Spinal cord (tissue), 10 donors: ENCODE results near the gene ASTN2. TPM values are rescaled to one million over a fixed set of nuclear protein-coding genes. Genes with fewer than 3 reads are reported as not detected.

ENCODE experiments used
- DNase-seq, 6 donors: peaks; one replicate each; pipeline versions ENCODE4 v3.0.0 to v3.0.0-alpha.2; 2013 to 2015; ENCODE audit warnings: low spot score in 6 of 6, low read depth in 4 of 6
- H3K27ac ChIP-seq: one replicate; pipeline ENCODE4 v1.5.1; 2013; ENCODE audit warnings: low read depth, low read length, control low read depth
- H3K27me3 ChIP-seq: one replicate; pipeline ENCODE4 v1.6.1; 2013; ENCODE audit warnings: low read length; ENCODE audit not compliant: control insufficient read depth, insufficient read depth
- H3K36me3 ChIP-seq: one replicate; pipeline ENCODE4 v1.6.1; 2013; ENCODE audit warnings: low read length; ENCODE audit not compliant: control insufficient read depth, insufficient read depth
- H3K4me1 ChIP-seq: one replicate; pipeline ENCODE4 v1.6.1; 2013; ENCODE audit warnings: low read length; ENCODE audit not compliant: control insufficient read depth, insufficient read depth
- H3K4me3 ChIP-seq: one replicate; pipeline ENCODE4 v1.5.1; 2013; ENCODE audit warnings: low read depth, low read length, control low read depth
- H3K9me3 ChIP-seq: one replicate; pipeline ENCODE4 v1.6.1; 2013; ENCODE audit warnings: low read length; ENCODE audit not compliant: control insufficient read depth, insufficient read depth
- WGBS: methylation state at CpG from one replicate; pipeline ENCODE4 v1.1.5; 2013; ENCODE audit warnings: missing lambda C conversion rate; ENCODE audit not compliant: insufficient coverage; 5-methylcytosine and 5-hydroxymethylcytosine counted together
- polyA plus RNA-seq, 2 donors: library from polyadenylated mRNA; unstranded; fragments of 120-200 nt; gene quantifications; one replicate each; pipeline ENCODE4 v1.2.1, GENCODE V29; 2013; ENCODE audit not compliant: insufficient read length in 2 of 2
- total RNA-seq, 2 donors: library from RNA; depleted of rRNA in 1 of 2; stranded (reverse); fragments of 120-200 nt in 1 of 2; fragments of >200 nt in 1 of 2; gene quantifications; one replicate each; pipeline versions ENCODE4 v1.2.3 to v1.2.4, GENCODE V29; 2013 to 2014
- donor health status: healthy.

Gene ASTN2
- total and polyA plus RNA-seq, 4 donors: 35.8 to 48.8 (median 41.4) TPM

- peak in 1 of 6 donors; percentile 72 for DNase-seq
- Histone ChIP-seq H3K27me3 (no peaks in the 10 kb centered on the region), H3K4me1 (peaks cover 3% of the 10 kb centered on the region), H3K27ac (no peak overlapping the region), H3K9me3 (no peaks in the 10 kb centered on the region), H3K4me3 (no peak overlapping the region), H3K36me3 (no peaks in the 10 kb centered on the region)
- 63% methylated on average over 5 of the region's 8 CpGs for WGBS
These were observed 169.6 kb downstream of the ASTN2 start for GRCh38 chr9:117245175-117245829.

- no peaks in the 10 kb centered on the region for H3K36me3 ChIP-seq
- H3K27me3 ChIP-seq: no peaks in the 10 kb centered on the region
- H3K9me3 ChIP-seq: no peaks in the 10 kb centered on the region
- H3K4me1 ChIP-seq: no peaks in the 10 kb centered on the region
- H3K4me3 ChIP-seq: no peak overlapping the region
- WGBS: no CpG with 5 or more reads among the region's 3 CpGs
- DNase-seq: peak in 1 of 6 donors; percentile 62
- H3K27ac ChIP-seq: no peak overlapping the region
These were observed 172.8 kb downstream of the ASTN2 start for GRCh38 chr9:117242082-117242481.

- DNase-seq: no peak
- H3K9me3 ChIP-seq: no peaks in the 10 kb centered on the region
- H3K4me3 ChIP-seq: no peak overlapping the region
- H3K27ac ChIP-seq: no peak overlapping the region
- no peaks in the 10 kb centered on the region for H3K4me1 ChIP-seq
- H3K36me3 ChIP-seq: no peaks in the 10 kb centered on the region
- no peaks in the 10 kb centered on the region for H3K27me3 ChIP-seq
- WGBS: no CpG with 5 or more reads among the region's 1 CpG
These were observed 175.4 kb downstream of the ASTN2 start for GRCh38 chr9:117239428-117239827.

- peak in 2 of 6 donors; percentile 65 to 75 for DNase-seq
- Histone ChIP-seq H3K9me3 (no peaks in the 10 kb centered on the region), H3K4me1 (peaks cover 4% of the 10 kb centered on the region), H3K27me3 (no peaks in the 10 kb centered on the region), H3K27ac (no peak overlapping the region), H3K36me3 (no peaks in the 10 kb centered on the region), H3K4me3 (no peak overlapping the region)
- 53% methylated on average over 4 of the region's 6 CpGs for WGBS
These were observed 180.8 kb downstream of the ASTN2 start for GRCh38 chr9:117234103-117234502.

GRCh38 chr9:117233016-117233415, 181.8 kb downstream of the ASTN2 start:
- H3K27ac ChIP-seq: no peak overlapping the region
- H3K4me3 ChIP-seq: no peak overlapping the region
- no peaks in the 10 kb centered on the region for H3K36me3 ChIP-seq
- 44% methylated on average over 2 of the region's 4 CpGs for whole genome bisulfite sequencing
- peaks cover 4% of the 10 kb centered on the region for H3K4me1 ChIP-seq
- no peaks in the 10 kb centered on the region for H3K9me3 ChIP-seq
- DNase-seq: peak in 2 of 6 donors; percentile 16 to 77
- H3K27me3 ChIP-seq: no peaks in the 10 kb centered on the region

- no peak overlapping the region for H3K4me3 ChIP-seq
- no peaks in the 10 kb centered on the region for H3K27me3 ChIP-seq
- H3K27ac ChIP-seq: no peak overlapping the region
- H3K9me3 ChIP-seq: no peaks in the 10 kb centered on the region
- DNase-seq: peak in 1 of 6 donors; percentile 87
- no peaks in the 10 kb centered on the region for H3K36me3 ChIP-seq
- peaks cover 4% of the 10 kb centered on the region for H3K4me1 ChIP-seq
- 50% methylated on average over 1 of the region's 1 CpG for WGBS
These were observed 182.6 kb downstream of the ASTN2 start for GRCh38 chr9:117232281-117232680.

- no peaks in the 10 kb centered on the region for H3K27me3 ChIP-seq
These were observed 183.8 kb downstream of the ASTN2 start for GRCh38 chr9:117231012-117231411.

GRCh38 chr9:117224695-117225094, 190.2 kb downstream of the ASTN2 start:
- no peaks in the 10 kb centered on the region for H3K36me3 ChIP-seq
- no peaks in the 10 kb centered on the region for H3K27me3 ChIP-seq
- no peak overlapping the region for H3K27ac ChIP-seq
- no peak overlapping the region for H3K4me3 ChIP-seq
- no peak for DNase-seq
- no peaks in the 10 kb centered on the region for H3K4me1 ChIP-seq
- H3K9me3 ChIP-seq: no peaks in the 10 kb centered on the region
- 96% methylated on average over 4 of the region's 4 CpGs for WGBS

More at GRCh38 chr9:117231012-117231411, 183.8 kb downstream of the ASTN2 start:
- WGBS: no CpG with 5 or more reads among the region's 1 CpG
- Histone ChIP-seq H3K4me1 (peaks cover 4% of the 10 kb centered on the region), H3K27ac (no peak overlapping the region), H3K36me3 (no peaks in the 10 kb centered on the region), H3K4me3 (no peak overlapping the region), H3K9me3 (no peaks in the 10 kb centered on the region)
- DNase-seq: no peak

- Histone ChIP-seq H3K36me3 (peaks cover 7% of the 10 kb centered on the region), H3K27ac (no peak overlapping the region), H3K9me3 (no peaks in the 10 kb centered on the region), H3K4me3 (no peak overlapping the region), H3K27me3 (no peaks in the 10 kb centered on the region), H3K4me1 (peaks cover 4% of the 10 kb centered on the region)
- DNase-seq: no peak
- WGBS: 85% methylated on average over 2 of the region's 3 CpGs
These were observed 195.9 kb downstream of the ASTN2 start for GRCh38 chr9:117218951-117219350.

GRCh38 chr9:117214416-117214815, 200.4 kb downstream of the ASTN2 start:
- no peak overlapping the region for H3K4me3 ChIP-seq
- peaks cover 2% of the 10 kb centered on the region for H3K9me3 ChIP-seq
- H3K4me1 ChIP-seq: peaks cover 4% of the 10 kb centered on the region
- 92% methylated on average over 21 of the region's 23 CpGs for WGBS
- no peak overlapping the region for H3K27ac ChIP-seq
- DNase-seq: no peak
- peaks cover 7% of the 10 kb centered on the region for H3K36me3 ChIP-seq
- no peaks in the 10 kb centered on the region for H3K27me3 ChIP-seq
